ENCODE results near the gene DMXL2. TPM values are rescaled to one million over a fixed set of nuclear protein-coding genes. Genes with fewer than 3 reads are reported as not detected.

The DMXL2 gene
- total and polyA plus RNA-seq, 9 of the 15 experiments (the other 6 are each of a cell fraction or from before 2014, with no cell fraction given) = 9.3 to 57.7 (median 30.7) TPM

- intact Hi-C loops (cut with micrococcal nuclease) = loop anchor here (2.0 to 5.0 kb wide), 4 partner anchors 95 to 243 kb away; no protein-coding TSS in a partner anchor
- BruUV-seq (replicated peaks) = no TSS peak
- no peaks in the 10 kb centered on the region for H3K9me1 ChIP-seq (ENCODE audit: control insufficient read depth, insufficient read depth, low read length)
- POLR2A ChIA-PET = interaction anchor here (0.6 kb wide), 1 partner anchor 175 kb away, joined by 3 read pairs; no protein-coding TSS in a partner anchor
- peaks cover 23 to 29% of the 10 kb centered on the region in 2 experiments for H3K27me3 ChIP-seq (ENCODE audit: control insufficient read depth in 2 of 2, insufficient read depth in 2 of 2, low read length in 2 of 2)
- no peaks in the 10 kb centered on the region for H3K9me3 ChIP-seq (replicated peaks; ENCODE audit: control insufficient read depth, insufficient read depth, low read depth, low read length)
- no peak overlapping the region for H3K9ac ChIP-seq (ENCODE audit: insufficient read depth in 1 of 2, low read depth in 2 of 2, low read length in 2 of 2)
- ATAC-seq = no peak
- no peak overlapping the region for H2AFZ ChIP-seq (ENCODE audit: low read depth, low read length)
- CTCF ChIA-PET (ENCODE audit: low intra/inter-chr PET ratio) = interaction anchor here (0.7 to 2.4 kb wide), 4 partner anchors 23 to 241 kb away, joined by 3 to 12 read pairs (median 6); no protein-coding TSS in a partner anchor
- DNase-seq (ENCODE audit: extremely low read depth in 1 of 4, low spot score in 3 of 4) = no peak
- TF ChIP-seq GTF2F1 (IDR thresholded peaks at IDR 0.05; ENCODE audit: low read depth, low read length) (no peak), ARNT (IDR thresholded peaks at IDR 0.05) (no peak), ATF4 (CRISPR knock-in tag; IDR thresholded peaks at IDR 0.05) (no peak), TOE1 (IDR thresholded peaks at IDR 0.05; ENCODE audit: borderline replicate concordance) (no peak), TOE1 (CRISPR knock-in tag; IDR thresholded peaks at IDR 0.05; ENCODE audit: borderline replicate concordance, low read depth) (no peak), ZNF449 (CRISPR knock-in tag; IDR thresholded peaks at IDR 0.05) (no peak), TAF15 (IDR thresholded peaks at IDR 0.05; ENCODE audit: low read depth, low read length) (no peak), YY1 (IDR thresholded peaks at IDR 0.05; ENCODE audit: borderline replicate concordance in 1 of 3, control insufficient read depth in 1 of 3, extremely low read depth in 1 of 3, insufficient read depth in 3 of 3, insufficient read length in 1 of 3, insufficient replicate concordance in 2 of 3, low read depth in 1 of 3, low read length in 2 of 3) (no peak), MNT (conservative IDR thresholded peaks at IDR 0.05) (no peak), GTF2B (IDR thresholded peaks at IDR 0.05; ENCODE audit: extremely low read depth, insufficient read length) (no peak), ZNF384 (IDR thresholded peaks at IDR 0.05; ENCODE audit: low read depth, low read length) (no peak), ZNF347 (CRISPR knock-in tag; IDR thresholded peaks at IDR 0.05; ENCODE audit: low read depth) (no peak)
- H4K20me1 ChIP-seq (replicated peaks; ENCODE audit: control insufficient read depth, insufficient read depth, low read length) = no peaks in the 10 kb centered on the region
- no peak for FAIRE-seq
- no peak overlapping the region for H3K4me2 ChIP-seq (ENCODE audit: insufficient read depth, low read length)
- no peaks in the 10 kb centered on the region for H3K4me1 ChIP-seq (replicated peaks in 1 of 2; ENCODE audit: control insufficient read depth in 2 of 2, insufficient read depth in 2 of 2, low read length in 2 of 2)
- WGBS (ENCODE audit: insufficient coverage, low coverage, missing lambda C conversion rate) = 1% methylated on average over 9 of the region's 9 CpGs
- H3K27ac ChIP-seq (ENCODE audit: extremely low read depth, low read depth, low read length) = no peak overlapping the region
- in situ Hi-C loops (cut with MboI) = no loop called here
- no peaks in the 10 kb centered on the region for H3K36me3 ChIP-seq (ENCODE audit: control insufficient read depth, insufficient read depth, low read length)
- H3K79me2 ChIP-seq (ENCODE audit: control insufficient read depth, insufficient read depth, low read length) = no peaks in the 10 kb centered on the region
- no peak overlapping the region for H3K4me3 ChIP-seq
These were observed 218.4 kb downstream of the DMXL2 start for GRCh38 chr15:51403946-51404695.
